Measurements from ENCODE around the gene FGF1.

DNA sequence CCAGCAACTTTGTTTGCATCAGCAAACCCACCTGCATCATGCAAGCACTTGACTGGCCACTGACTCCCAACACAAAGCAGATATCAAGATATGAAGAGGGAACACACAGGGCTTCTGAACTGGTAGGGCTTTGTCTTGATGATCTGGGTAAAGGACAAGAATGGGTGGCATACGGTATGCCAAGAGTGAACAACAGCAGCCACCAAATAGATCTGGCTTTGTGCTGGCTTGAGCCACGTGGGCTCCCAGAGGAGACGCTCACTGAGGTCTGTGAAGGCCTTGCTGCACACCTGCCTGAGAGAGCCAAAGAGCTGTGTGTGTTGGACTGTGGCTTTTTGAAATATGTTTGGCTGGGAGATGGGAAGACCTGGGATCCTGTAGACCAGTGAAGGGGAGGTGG, 43.5 kb downstream of the FGF1 start:
- TF ChIP-seq, protein P1, sequence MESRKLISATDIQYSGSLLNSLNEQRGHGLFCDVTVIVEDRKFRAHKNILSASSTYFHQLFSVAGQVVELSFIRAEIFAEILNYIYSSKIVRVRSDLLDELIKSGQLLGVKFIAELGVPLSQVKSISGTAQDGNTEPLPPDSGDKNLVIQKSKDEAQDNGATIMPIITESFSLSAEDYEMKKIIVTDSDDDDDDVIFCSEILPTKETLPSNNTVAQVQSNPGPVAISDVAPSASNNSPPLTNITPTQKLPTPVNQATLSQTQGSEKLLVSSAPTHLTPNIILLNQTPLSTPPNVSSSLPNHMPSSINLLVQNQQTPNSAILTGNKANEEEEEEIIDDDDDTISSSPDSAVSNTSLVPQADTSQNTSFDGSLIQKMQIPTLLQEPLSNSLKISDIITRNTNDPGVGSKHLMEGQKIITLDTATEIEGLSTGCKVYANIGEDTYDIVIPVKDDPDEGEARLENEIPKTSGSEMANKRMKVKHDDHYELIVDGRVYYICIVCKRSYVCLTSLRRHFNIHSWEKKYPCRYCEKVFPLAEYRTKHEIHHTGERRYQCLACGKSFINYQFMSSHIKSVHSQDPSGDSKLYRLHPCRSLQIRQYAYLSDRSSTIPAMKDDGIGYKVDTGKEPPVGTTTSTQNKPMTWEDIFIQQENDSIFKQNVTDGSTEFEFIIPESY (IDR thresholded peaks at IDR 0.05; ENCODE audit: borderline replicate concordance, low read depth): no peak
- TF ChIP-seq MXI1 (IDR thresholded peaks at IDR 0.05; ENCODE audit: low read depth, low read length): no peak
- TF ChIP-seq TAF1 (IDR thresholded peaks at IDR 0.05; ENCODE audit: borderline replicate concordance, low read depth, low read length): no peak
- TF ChIP-seq RAD21 (IDR thresholded peaks at IDR 0.05; ENCODE audit: low read length): no peak
- TF ChIP-seq FOXJ3 (CRISPR knock-in tag; IDR thresholded peaks at IDR 0.05): no peak
